Neuron (in vitro differentiated cells): ENCODE data around the gene ALDOA.
A peak's percentile ranks its signal among the peaks of the same experiment; 100 is the strongest.
"Not testable (repeated sequence)": the region's sequence is repeated elsewhere in the genome, so short reads cannot be mapped to it uniquely, and the experiment has no call there.

Source experiments
- H2AFZ ChIP-seq: one replicate; pipeline ENCODE4 v1.6.1; 2013; ENCODE audit warnings: low read depth, mild to moderate bottlenecking, inconsistent platforms, low read length, moderate library complexity
- H3K27me3 ChIP-seq: one replicate; pipeline ENCODE4 v1.6.1; 2013; ENCODE audit warnings: low read length; ENCODE audit not compliant: insufficient read depth
- H3K36me3 ChIP-seq: one replicate; pipeline ENCODE4 v1.6.1; 2013; ENCODE audit warnings: low read length; ENCODE audit not compliant: insufficient read depth
- H3K4me1 ChIP-seq: one replicate; pipeline ENCODE4 v1.6.1; 2013; ENCODE audit warnings: low read length; ENCODE audit not compliant: insufficient read depth
- H3K4me3 ChIP-seq: 2 replicates; pipeline ENCODE4 v1.5.1; 2013; ENCODE audit warnings: mild to moderate bottlenecking, low read length, moderate library complexity
- H3K9me3 ChIP-seq: one replicate; pipeline ENCODE4 v1.6.1; 2013; ENCODE audit warnings: low read length

ALDOA gene

GRCh38 chr16:30028438-30029076 lies 37.0 kb upstream of the ALDOA start:
- peaks cover 17% of the 10 kb centered on the region for H3K4me1 ChIP-seq
- H3K9me3 ChIP-seq = no peaks in the 10 kb centered on the region
- no peak overlapping the region for H2AFZ ChIP-seq
- peaks cover 12% of the 10 kb centered on the region for H3K27me3 ChIP-seq
- H3K4me3 ChIP-seq = no peak overlapping the region
- H3K36me3 ChIP-seq = no peaks in the 10 kb centered on the region

- Histone ChIP-seq H3K4me1 (peaks cover 17% of the 10 kb centered on the region), H3K36me3 (no peaks in the 10 kb centered on the region), H3K27me3 (peaks cover 12% of the 10 kb centered on the region), H3K9me3 (no peaks in the 10 kb centered on the region), H3K4me3 (peak overlapping the region; percentile 42), H2AFZ (peak overlapping the region; percentile 31)
These were observed 35.4 kb upstream of the ALDOA start for GRCh38 chr16:30030011-30030685.

- peak within 1 kb of the TSS; percentile 42 for H3K4me3 ChIP-seq
These were observed 34.6 kb upstream of the ALDOA start, which contains the start of gene TLCD3B for GRCh38 chr16:30030841-30031413. Gene TLCD3B, minus strand, starts transcription at chr16:30031271. Its CDS starts 744 bp downstream, at chr16:30030527.

GRCh38 chr16:30031477-30031918 lies 34.1 kb upstream of the ALDOA start:
- Histone ChIP-seq H3K27me3 (peaks cover 7% of the 10 kb centered on the region), H2AFZ (peak overlapping the region; percentile 35), H3K36me3 (no peaks in the 10 kb centered on the region), H3K4me3 (peak overlapping the region; percentile 42), H3K4me1 (peaks cover 17% of the 10 kb centered on the region), H3K9me3 (no peaks in the 10 kb centered on the region)

More at GRCh38 chr16:30030841-30031413, 34.6 kb upstream of the ALDOA start, which contains the start of gene TLCD3B:
- Histone ChIP-seq H2AFZ (peak within 1 kb of the TSS; percentile 35), H3K9me3 (no peaks in the 10 kb centered on the region), H3K27me3 (peaks cover 7% of the 10 kb centered on the region), H3K4me1 (peaks cover 17% of the 10 kb centered on the region), H3K36me3 (no peaks in the 10 kb centered on the region)

GRCh38 chr16:30032083-30032819 lies 33.3 kb upstream of the ALDOA start:
- H3K4me1 ChIP-seq = peaks cover 17% of the 10 kb centered on the region
- no peak overlapping the region for H2AFZ ChIP-seq
- H3K27me3 ChIP-seq = peaks cover 7% of the 10 kb centered on the region
- no peaks in the 10 kb centered on the region for H3K9me3 ChIP-seq
- H3K36me3 ChIP-seq = no peaks in the 10 kb centered on the region
- H3K4me3 ChIP-seq = no peak overlapping the region

GRCh38 chr16:30033270-30033669 lies 32.3 kb upstream of the ALDOA start:
- no peak overlapping the region for H2AFZ ChIP-seq
- peaks cover 7% of the 10 kb centered on the region for H3K27me3 ChIP-seq
- no peaks in the 10 kb centered on the region for H3K36me3 ChIP-seq
- peaks cover 17% of the 10 kb centered on the region for H3K4me1 ChIP-seq
- H3K4me3 ChIP-seq = no peak overlapping the region
- H3K9me3 ChIP-seq = no peaks in the 10 kb centered on the region

GRCh38 chr16:30040221-30040620 lies 25.3 kb upstream of the ALDOA start:
- Histone ChIP-seq H3K4me3 (no peak overlapping the region), H3K4me1 (no peaks in the 10 kb centered on the region)

GRCh38 chr16:30040690-30041089 lies 24.9 kb upstream of the ALDOA start:
- not testable (repeated sequence) for H3K27me3 ChIP-seq, H3K9me3 ChIP-seq, H2AFZ ChIP-seq, H3K4me1 ChIP-seq, H3K36me3 ChIP-seq, H3K4me3 ChIP-seq

More at GRCh38 chr16:30040221-30040620, 25.3 kb upstream of the ALDOA start:
- H3K9me3 ChIP-seq = no peaks in the 10 kb centered on the region
- no peaks in the 10 kb centered on the region for H3K27me3 ChIP-seq
- no peaks in the 10 kb centered on the region for H3K36me3 ChIP-seq
- no peak overlapping the region for H2AFZ ChIP-seq

GRCh38 chr16:30041841-30042240 lies 23.7 kb upstream of the ALDOA start:
- Histone ChIP-seq H2AFZ (no peak overlapping the region), H3K27me3 (no peaks in the 10 kb centered on the region), H3K4me3 (no peak overlapping the region), H3K9me3 (no peaks in the 10 kb centered on the region), H3K36me3 (no peaks in the 10 kb centered on the region), H3K4me1 (no peaks in the 10 kb centered on the region)

GRCh38 chr16:30046178-30046577 lies 19.4 kb upstream of the ALDOA start:
- no peak overlapping the region for H2AFZ ChIP-seq
- no peaks in the 10 kb centered on the region for H3K36me3 ChIP-seq
- no peak overlapping the region for H3K4me3 ChIP-seq
- H3K9me3 ChIP-seq = no peaks in the 10 kb centered on the region
- H3K4me1 ChIP-seq = no peaks in the 10 kb centered on the region
- H3K27me3 ChIP-seq = no peaks in the 10 kb centered on the region

- Histone ChIP-seq H3K27me3 (no peaks in the 10 kb centered on the region), H3K9me3 (no peaks in the 10 kb centered on the region)
These were observed 19.0 kb upstream of the ALDOA start for GRCh38 chr16:30046588-30046987.

GRCh38 chr16:30049871-30050270 lies 15.7 kb upstream of the ALDOA start:
- H3K4me3 ChIP-seq = no peak overlapping the region
- H3K9me3 ChIP-seq = no peaks in the 10 kb centered on the region
- no peaks in the 10 kb centered on the region for H3K27me3 ChIP-seq
- peaks cover 8% of the 10 kb centered on the region for H3K4me1 ChIP-seq
- no peaks in the 10 kb centered on the region for H3K36me3 ChIP-seq
- no peak overlapping the region for H2AFZ ChIP-seq

More at GRCh38 chr16:30046588-30046987, 19.0 kb upstream of the ALDOA start:
- no peaks in the 10 kb centered on the region for H3K4me1 ChIP-seq
- H2AFZ ChIP-seq = no peak overlapping the region
- no peak overlapping the region for H3K4me3 ChIP-seq
- H3K36me3 ChIP-seq = no peaks in the 10 kb centered on the region

GRCh38 chr16:30051518-30051917 lies 14.0 kb upstream of the ALDOA start:
- H3K36me3 ChIP-seq = peaks cover 2% of the 10 kb centered on the region
- H3K4me3 ChIP-seq = no peak overlapping the region
- peaks cover 8% of the 10 kb centered on the region for H3K4me1 ChIP-seq
- H3K9me3 ChIP-seq = no peaks in the 10 kb centered on the region
- H3K27me3 ChIP-seq = no peaks in the 10 kb centered on the region
- no peak overlapping the region for H2AFZ ChIP-seq
